SH-SY5Y (cell line): ENCODE data around the gene ATP10A.

ENCODE experiments used
- GATA2 ChIP-seq: IDR thresholded peaks from 2 replicates; pipeline ENCODE4 v1.6.1; 2011; ENCODE audit warnings: mild to moderate bottlenecking, low read depth, low read length
- GATA3 ChIP-seq: IDR thresholded peaks from 2 replicates; pipeline ENCODE4 v1.6.1; 2011; ENCODE audit warnings: low read depth, mild to moderate bottlenecking, low read length, moderate library complexity

ATP10A gene

GRCh38 chr15:25852661-25853524, 10.2 kb downstream of the ATP10A start:
- TF ChIP-seq GATA2 (no peak), GATA3 (no peak)

- no peak for TF ChIP-seq GATA3
These were observed 11.1 kb downstream of the ATP10A start for GRCh38 chr15:25852027-25852426.

GRCh38 chr15:25850154-25851111, 12.7 kb downstream of the ATP10A start:
- no peak for TF ChIP-seq GATA3
- no peak for TF ChIP-seq GATA2

GRCh38 chr15:25849157-25849921, 13.8 kb downstream of the ATP10A start:
- TF ChIP-seq GATA3 = peak; percentile 43; the same call in 1 of the 2 replicates
- peak; percentile 89 for TF ChIP-seq GATA2

- no peak for TF ChIP-seq GATA3
- no peak for TF ChIP-seq GATA2
These were observed 14.4 kb downstream of the ATP10A start for GRCh38 chr15:25848784-25849156.

- no peak for TF ChIP-seq GATA2
- no peak for TF ChIP-seq GATA3
These were observed 14.8 kb downstream of the ATP10A start for GRCh38 chr15:25848325-25848724.

GRCh38 chr15:25847051-25847450, 16.1 kb downstream of the ATP10A start:
- no peak for TF ChIP-seq GATA3
- TF ChIP-seq GATA2 = no peak

GRCh38 chr15:25846377-25846776, 16.8 kb downstream of the ATP10A start:
- no peak for TF ChIP-seq GATA2
- TF ChIP-seq GATA3 = no peak

GRCh38 chr15:25844981-25845680, 18.0 kb downstream of the ATP10A start:
- TF ChIP-seq GATA2 (no peak), GATA3 (no peak)

- TF ChIP-seq GATA2 (no peak), GATA3 (no peak)
These were observed 18.6 kb downstream of the ATP10A start for GRCh38 chr15:25844542-25844941.

- TF ChIP-seq GATA2 (no peak), GATA3 (no peak)
These were observed 19.1 kb downstream of the ATP10A start for GRCh38 chr15:25844076-25844475.

GRCh38 chr15:25839638-25840156, 23.4 kb downstream of the ATP10A start:
- no peak for TF ChIP-seq GATA3
- TF ChIP-seq GATA2 = no peak

GRCh38 chr15:25838871-25839195, 24.3 kb downstream of the ATP10A start:
- TF ChIP-seq GATA3 = no peak
